DND-41 (cell line): Measurements from ENCODE around the gene ALB.

Experiments
- ATAC-seq: fragments of 200-7000 bp; cut with Tn5 transposase; 3 replicates; pipeline ENCODE4 v1.9.1; 2021; ENCODE audit warnings: low read depth; ENCODE audit not compliant: insufficient read depth
- DNase-seq: peaks from one replicate; pipeline ENCODE4 v3.0.0-alpha.2; 2020
- H2AFZ ChIP-seq: 2 replicates; pipeline ENCODE4 v1.6.0; 2012; ENCODE audit warnings: low read depth, low read length
- H3K27ac ChIP-seq: 2 replicates; pipeline ENCODE4 v1.5.1; 2012; ENCODE audit warnings: low read length, inconsistent platforms
- H3K27me3 ChIP-seq: fragments of 200-600 bp; sonication (generic); 2 replicates; pipeline ENCODE4 v1.6.0; 2012; ENCODE audit warnings: low read length, mild to moderate bottlenecking, inconsistent platforms; ENCODE audit not compliant: insufficient read depth, poor library complexity
- H3K36me3 ChIP-seq: 2 replicates; pipeline ENCODE4 v1.5.1; 2012; ENCODE audit warnings: low read length, inconsistent platforms; ENCODE audit not compliant: insufficient read depth
- H3K4me1 ChIP-seq: 2 replicates; pipeline ENCODE4 v1.5.1; 2012; ENCODE audit warnings: mild to moderate bottlenecking, low read length; ENCODE audit not compliant: insufficient read depth
- H3K4me2 ChIP-seq: 2 replicates; pipeline ENCODE4 v1.6.0; 2012; ENCODE audit warnings: mild to moderate bottlenecking, moderate library complexity, low read length, inconsistent platforms; ENCODE audit not compliant: insufficient read depth
- H3K4me3 ChIP-seq, 2 experiments: fragments of 200-600 bp in 1 of 2; shearing (Covaris generic) in 1 of 2; 2 replicates each; pipeline ENCODE4 v1.5.1; 2012 to 2016; ENCODE audit warnings: inconsistent platforms in 2 of 2, low read length in 2 of 2, mild to moderate bottlenecking in 2 of 2, low read depth in 1 of 2, moderate library complexity in 1 of 2
- H3K79me2 ChIP-seq: 2 replicates; pipeline ENCODE4 v1.6.0; 2012; ENCODE audit warnings: low read length, inconsistent platforms; ENCODE audit not compliant: insufficient read depth
- H3K9ac ChIP-seq: 2 replicates; pipeline ENCODE4 v1.6.0; 2012; ENCODE audit warnings: low read depth, mild to moderate bottlenecking, inconsistent platforms, low read length, moderate library complexity
- H3K9me3 ChIP-seq: 2 replicates; pipeline ENCODE4 v1.5.1; 2012; ENCODE audit warnings: low read length, moderate library complexity, mild to moderate bottlenecking, inconsistent platforms; ENCODE audit not compliant: insufficient read depth, severe bottlenecking
- H4K20me1 ChIP-seq: 2 replicates; pipeline ENCODE4 v1.6.0; 2012; ENCODE audit warnings: low read length; ENCODE audit not compliant: insufficient read depth
- CTCF ChIP-seq: IDR thresholded peaks from 2 replicates; pipeline ENCODE4 v1.5.1; 2012; ENCODE audit warnings: borderline replicate concordance, low read length, moderate library complexity, mild to moderate bottlenecking; ENCODE audit not compliant: poor library complexity, severe bottlenecking; ENCODE audit errors: extremely low read depth
- EZH2 ChIP-seq: IDR thresholded peaks from 3 replicates; pipeline ENCODE4 v1.6.1; 2012; ENCODE audit warnings: borderline replicate concordance, low read depth, mild to moderate bottlenecking, moderate library complexity, low read length, inconsistent platforms; ENCODE audit not compliant: severe bottlenecking

Gene ALB

GRCh38 chr4:73416423-73417087, 12.5 kb downstream of the ALB start:
- no peak overlapping the region for H2AFZ ChIP-seq
- no peak for TF ChIP-seq EZH2
- TF ChIP-seq CTCF: no peak
- no peaks in the 10 kb centered on the region for H3K79me2 ChIP-seq
- H3K27ac ChIP-seq: no peak overlapping the region
- no peak for DNase-seq
- ATAC-seq: no peak
- no peaks in the 10 kb centered on the region for H3K36me3 ChIP-seq
- H3K4me3 ChIP-seq: no peak overlapping the region
- H3K27me3 ChIP-seq: no peaks in the 10 kb centered on the region
- no peak overlapping the region for H3K4me2 ChIP-seq
- no peak overlapping the region for H3K9ac ChIP-seq
- no peaks in the 10 kb centered on the region for H3K4me1 ChIP-seq
- no peaks in the 10 kb centered on the region for H4K20me1 ChIP-seq
- no peaks in the 10 kb centered on the region for H3K9me3 ChIP-seq

- Histone ChIP-seq H2AFZ (no peak overlapping the region), H3K27ac (no peak overlapping the region), H3K9me3 (no peaks in the 10 kb centered on the region), H3K79me2 (no peaks in the 10 kb centered on the region), H3K27me3 (no peaks in the 10 kb centered on the region), H3K4me3 (no peak overlapping the region), H4K20me1 (no peaks in the 10 kb centered on the region), H3K9ac (no peak overlapping the region), H3K36me3 (no peaks in the 10 kb centered on the region), H3K4me2 (no peak overlapping the region), H3K4me1 (no peaks in the 10 kb centered on the region)
- TF ChIP-seq EZH2: no peak
- no peak for TF ChIP-seq CTCF
- ATAC-seq: no peak
- DNase-seq: no peak
Measured at GRCh38 chr4:73417342-73417741, 13.3 kb downstream of the ALB start.

DNA sequence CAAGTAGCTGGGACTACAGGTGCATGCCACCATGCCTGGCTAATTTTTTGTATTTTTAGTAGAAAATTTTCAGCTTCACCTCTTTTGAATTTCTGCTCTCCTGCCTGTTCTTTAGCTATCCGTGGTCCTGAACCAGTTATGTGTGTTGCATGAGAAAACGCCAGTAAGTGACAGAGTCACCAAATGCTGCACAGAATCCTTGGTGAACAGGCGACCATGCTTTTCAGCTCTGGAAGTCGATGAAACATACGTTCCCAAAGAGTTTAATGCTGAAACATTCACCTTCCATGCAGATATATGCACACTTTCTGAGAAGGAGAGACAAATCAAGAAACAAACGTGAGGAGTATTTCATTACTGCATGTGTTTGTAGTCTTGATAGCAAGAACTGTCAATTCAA, 13.9 kb downstream of the ALB start:
- H3K9me3 ChIP-seq: no peaks in the 10 kb centered on the region
- ATAC-seq (no peak), DNase-seq (peak; percentile 6)
- H3K4me2 ChIP-seq: no peak overlapping the region
- H3K4me3 ChIP-seq: no peak overlapping the region
- no peaks in the 10 kb centered on the region for H3K79me2 ChIP-seq
- H4K20me1 ChIP-seq: no peaks in the 10 kb centered on the region
- no peak overlapping the region for H2AFZ ChIP-seq
- no peak overlapping the region for H3K27ac ChIP-seq
- TF ChIP-seq CTCF: no peak
- TF ChIP-seq EZH2: no peak
- no peak overlapping the region for H3K9ac ChIP-seq
- H3K4me1 ChIP-seq: no peaks in the 10 kb centered on the region
- no peaks in the 10 kb centered on the region for H3K27me3 ChIP-seq
- no peaks in the 10 kb centered on the region for H3K36me3 ChIP-seq

DNA sequence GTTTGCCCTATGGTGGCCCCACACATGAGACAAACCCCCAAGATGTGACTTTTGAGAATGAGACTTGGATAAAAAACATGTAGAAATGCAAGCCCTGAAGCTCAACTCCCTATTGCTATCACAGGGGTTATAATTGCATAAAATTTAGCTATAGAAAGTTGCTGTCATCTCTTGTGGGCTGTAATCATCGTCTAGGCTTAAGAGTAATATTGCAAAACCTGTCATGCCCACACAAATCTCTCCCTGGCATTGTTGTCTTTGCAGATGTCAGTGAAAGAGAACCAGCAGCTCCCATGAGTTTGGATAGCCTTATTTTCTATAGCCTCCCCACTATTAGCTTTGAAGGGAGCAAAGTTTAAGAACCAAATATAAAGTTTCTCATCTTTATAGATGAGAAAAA, 14.6 kb downstream of the ALB start:
- TF ChIP-seq EZH2 (no peak), CTCF (no peak)
- Histone ChIP-seq H2AFZ (no peak overlapping the region), H3K4me1 (no peaks in the 10 kb centered on the region), H3K36me3 (no peaks in the 10 kb centered on the region), H3K4me3 (no peak overlapping the region), H3K4me2 (no peak overlapping the region), H3K9ac (no peak overlapping the region), H3K27ac (no peak overlapping the region), H3K27me3 (no peaks in the 10 kb centered on the region), H3K9me3 (no peaks in the 10 kb centered on the region), H4K20me1 (no peaks in the 10 kb centered on the region), H3K79me2 (no peaks in the 10 kb centered on the region)
- DNase-seq (no peak), ATAC-seq (no peak)
